Mesodermal cell (in vitro differentiated cells): ENCODE data around the gene KANSL3.

ENCODE experiments used
- H3K27ac ChIP-seq: 2 replicates; pipeline ENCODE4 v1.7.0; 2013; ENCODE audit warnings: mild to moderate bottlenecking, low read depth, low read length, moderate library complexity; ENCODE audit not compliant: severe bottlenecking
- H3K36me3 ChIP-seq: 2 replicates; pipeline ENCODE4 v1.7.1; 2013; ENCODE audit warnings: mild to moderate bottlenecking, low read length, moderate library complexity; ENCODE audit not compliant: control insufficient read depth, insufficient read depth
- H3K4me1 ChIP-seq: one replicate; pipeline ENCODE4 v1.7.1; 2013; ENCODE audit warnings: mild to moderate bottlenecking, low read length; ENCODE audit not compliant: insufficient read depth, control insufficient read depth, poor library complexity, severe bottlenecking
- H3K4me3 ChIP-seq: 2 replicates; pipeline ENCODE4 v1.7.0; 2013; ENCODE audit warnings: low read length, control low read depth, mild to moderate bottlenecking; ENCODE audit not compliant: insufficient read depth, poor library complexity, severe bottlenecking; ENCODE audit errors: extremely low read depth
- H3K9me3 ChIP-seq: 2 replicates; pipeline ENCODE4 v1.7.1; 2013; ENCODE audit warnings: mild to moderate bottlenecking, low read length, moderate library complexity; ENCODE audit not compliant: control insufficient read depth
- WGBS, 2 experiments: methylation state at CpG; one replicate each; pipeline ENCODE4 v1.1.5; 2013; ENCODE audit warnings: missing lambda C conversion rate in 2 of 2; ENCODE audit not compliant: insufficient coverage in 2 of 2; 5-methylcytosine and 5-hydroxymethylcytosine counted together

KANSL3 gene

DNA sequence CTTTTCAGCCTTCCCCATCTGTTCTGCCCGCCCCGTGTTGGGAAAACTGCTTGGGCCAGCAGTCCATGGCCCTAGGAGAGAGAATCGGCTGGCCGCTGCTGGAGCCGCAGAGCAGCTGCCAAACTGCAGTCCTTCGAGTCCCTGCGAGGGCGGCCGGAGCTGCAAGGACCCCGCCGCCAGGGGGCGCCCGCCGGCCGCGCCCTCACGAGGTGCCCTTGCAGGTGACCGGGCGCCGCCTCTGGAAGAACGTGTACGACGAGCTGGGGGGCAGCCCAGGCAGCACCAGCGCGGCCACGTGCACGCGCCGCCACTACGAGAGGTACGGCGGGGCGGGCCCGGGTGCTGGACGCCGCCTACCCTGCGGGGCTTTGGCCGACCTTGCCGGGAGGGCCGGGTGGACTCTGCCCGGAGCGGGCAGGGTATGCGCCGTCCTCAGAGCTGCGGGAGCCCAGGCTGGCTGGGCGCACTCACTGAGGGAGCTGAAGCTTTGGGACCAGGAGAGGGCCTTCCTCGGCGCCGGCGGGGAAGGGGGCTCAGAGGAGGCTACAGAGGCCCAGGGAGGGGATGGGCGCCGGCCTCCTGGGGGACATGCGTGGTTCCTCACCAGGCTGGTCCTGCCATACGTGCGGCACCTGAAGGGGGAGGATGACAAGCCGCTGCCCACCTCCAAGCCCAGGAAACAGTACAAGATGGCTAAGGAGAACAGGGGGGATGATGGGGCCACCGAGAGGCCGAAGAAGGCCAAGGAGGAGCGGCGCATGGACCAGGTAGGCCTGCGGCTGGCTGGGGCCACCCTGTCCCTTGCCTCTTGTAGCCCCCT lies 87.9 kb downstream of the KANSL3 start:
- Histone ChIP-seq H3K36me3 (peaks cover 16% of the 10 kb centered on the region), H3K27ac (no peak overlapping the region), H3K4me1 (no peaks in the 10 kb centered on the region), H3K9me3 (peaks cover 5% of the 10 kb centered on the region), H3K4me3 (no peak overlapping the region)
- WGBS, 2 experiments: 87 to 94% methylated on average over 51 to 52 of the region's 61 CpGs

DNA sequence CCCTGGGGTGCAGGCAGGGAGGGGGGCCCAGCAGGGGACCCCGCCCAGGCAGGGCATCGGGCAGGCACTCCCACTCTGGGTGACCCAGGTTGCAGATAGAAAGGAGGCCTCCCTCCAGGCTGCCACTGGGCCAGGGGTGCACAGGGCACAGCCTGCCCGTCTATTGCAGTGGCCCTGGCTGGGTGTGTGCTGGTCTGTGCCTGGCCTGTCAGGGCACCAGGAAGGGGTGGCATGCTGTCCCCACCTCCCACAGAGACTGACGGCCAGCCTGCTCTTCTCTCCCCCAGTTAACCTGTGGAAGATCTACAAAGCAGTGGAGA lies 88.7 kb downstream of the KANSL3 start:
- peaks cover 5% of the 10 kb centered on the region for H3K9me3 ChIP-seq
- H3K4me1 ChIP-seq: no peaks in the 10 kb centered on the region
- no peak overlapping the region for H3K27ac ChIP-seq
- H3K4me3 ChIP-seq: no peak overlapping the region
- H3K36me3 ChIP-seq: peaks cover 17% of the 10 kb centered on the region
- WGBS, 2 experiments: 95 to 100% methylated on average over 2 to 4 of the region's 4 CpGs

DNA sequence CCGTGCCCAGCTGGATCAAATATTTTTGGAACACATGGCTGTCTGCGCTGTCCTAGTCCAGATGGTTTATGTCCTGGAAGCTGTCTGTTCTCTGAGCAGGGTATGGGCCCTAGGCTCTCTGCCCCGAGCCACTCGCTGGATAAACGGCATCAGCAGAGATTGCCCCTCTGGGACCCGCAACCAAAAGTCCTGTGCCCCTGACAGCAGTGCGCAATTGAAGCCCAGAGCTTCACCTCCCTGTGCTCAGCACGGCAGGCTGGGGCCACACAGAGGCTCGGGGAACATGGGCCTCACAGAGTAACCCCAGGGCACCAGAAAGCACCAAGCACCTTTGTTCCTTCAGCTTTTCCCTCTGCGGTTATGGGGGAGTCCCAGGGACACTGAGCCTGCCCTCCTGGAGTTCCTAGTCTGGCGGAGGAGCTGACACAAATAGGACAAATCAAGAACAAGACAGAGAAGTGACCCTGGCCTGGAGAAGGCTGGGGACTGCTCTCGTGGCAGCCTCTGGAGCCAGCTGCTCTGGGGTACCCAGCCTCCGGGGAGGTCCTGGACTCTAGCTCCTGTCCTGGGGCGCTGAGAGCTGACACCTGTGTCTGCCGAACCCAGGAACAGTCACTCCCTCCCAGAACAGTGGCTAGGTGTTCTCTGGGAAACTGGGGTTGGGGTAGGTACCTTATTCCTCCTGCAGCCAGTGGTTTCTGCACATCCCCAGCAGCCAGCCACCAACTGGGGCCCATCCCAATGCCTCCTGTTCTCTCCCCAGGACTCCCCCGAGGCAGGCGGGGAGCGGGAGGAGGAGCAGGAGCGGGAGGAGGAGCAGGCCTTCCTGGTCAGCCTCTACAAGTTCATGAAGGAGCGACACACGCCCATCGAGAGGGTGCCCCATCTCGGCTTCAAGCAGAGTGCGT lies 89.3 kb downstream of the KANSL3 start:
- no peak overlapping the region for H3K27ac ChIP-seq
- H3K4me3 ChIP-seq: no peak overlapping the region
- no peaks in the 10 kb centered on the region for H3K4me1 ChIP-seq
- H3K36me3 ChIP-seq: peaks cover 17% of the 10 kb centered on the region
- peaks cover 5% of the 10 kb centered on the region for H3K9me3 ChIP-seq
- WGBS, 2 experiments: 90 to 93% methylated on average over 21 of the region's 24 CpGs

DNA sequence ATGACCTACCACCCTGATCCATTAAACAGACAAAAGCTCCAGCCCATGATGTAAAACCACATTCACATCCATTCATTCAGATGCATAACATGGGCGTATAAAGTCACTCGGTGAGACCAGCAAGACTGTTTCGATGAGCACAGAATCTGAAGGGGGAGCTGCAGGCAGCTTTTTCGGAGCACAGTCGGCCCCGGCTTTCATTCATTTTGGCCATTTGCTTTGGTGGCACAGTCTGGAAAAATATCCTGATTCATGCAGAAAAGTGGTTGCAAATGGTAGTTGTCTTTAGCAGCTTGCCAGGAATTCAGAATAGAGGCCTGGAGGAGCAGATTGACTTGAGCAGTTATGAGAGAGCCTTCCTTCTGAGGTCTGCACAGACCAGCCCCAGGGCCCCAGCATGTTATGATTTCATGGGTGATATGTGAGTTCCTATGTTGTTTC lies 90.4 kb downstream of the KANSL3 start:
- Histone ChIP-seq H3K36me3 (peaks cover 17% of the 10 kb centered on the region), H3K4me1 (no peaks in the 10 kb centered on the region), H3K4me3 (no peak overlapping the region), H3K27ac (no peak overlapping the region), H3K9me3 (peaks cover 5% of the 10 kb centered on the region)
- WGBS, 2 experiments: 66 to 67% methylated on average over 6 of the region's 6 CpGs

DNA sequence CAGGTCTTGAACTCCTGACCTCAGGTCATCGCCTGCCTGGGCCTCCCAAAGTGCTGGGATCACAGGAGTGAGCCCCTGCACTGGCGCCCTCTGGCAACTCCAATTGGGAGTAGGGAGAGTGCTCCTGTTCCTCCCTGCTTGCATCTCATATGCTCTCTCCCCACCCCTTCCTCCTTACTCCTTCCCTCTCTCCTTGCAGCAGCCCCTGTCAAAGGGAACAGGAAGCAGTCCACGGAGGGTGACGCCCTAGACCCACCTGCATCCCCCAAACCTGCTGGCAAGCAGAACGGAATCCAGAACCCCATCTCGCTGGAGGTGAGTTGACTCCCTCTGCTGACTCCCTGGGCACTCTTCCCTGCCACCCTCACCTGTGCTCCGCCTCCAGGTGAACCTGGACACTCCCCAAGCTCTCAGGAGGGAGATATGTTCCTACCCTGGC lies 90.9 kb downstream of the KANSL3 start:
- WGBS, 2 experiments: 79 to 85% methylated on average over 6 of the region's 7 CpGs
- Histone ChIP-seq H3K4me1 (no peaks in the 10 kb centered on the region), H3K9me3 (peaks cover 5% of the 10 kb centered on the region), H3K27ac (no peak overlapping the region), H3K36me3 (peaks cover 17% of the 10 kb centered on the region), H3K4me3 (no peak overlapping the region)

DNA sequence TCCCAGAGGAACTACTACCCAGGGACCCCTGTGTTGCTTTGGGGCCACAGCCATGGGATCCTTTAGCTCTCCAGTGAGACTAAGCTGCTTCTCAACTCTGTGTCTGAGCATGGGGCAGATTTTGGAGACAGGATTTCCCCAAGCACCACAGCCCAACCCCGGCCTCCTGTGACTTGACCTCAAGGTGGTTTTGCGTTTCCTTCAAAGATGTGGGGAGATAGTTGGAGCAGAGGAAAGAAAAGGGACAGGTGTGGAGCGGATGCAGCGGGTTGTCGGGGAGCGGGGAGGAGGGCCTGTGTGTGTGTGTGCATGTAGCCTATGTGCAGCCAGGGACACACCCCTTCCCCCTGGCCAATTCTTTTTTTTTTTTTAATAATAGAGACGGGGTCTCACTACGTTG lies 91.3 kb downstream of the KANSL3 start:
- Histone ChIP-seq H3K9me3 (peaks cover 5% of the 10 kb centered on the region), H3K36me3 (peaks cover 17% of the 10 kb centered on the region), H3K27ac (no peak overlapping the region), H3K4me3 (no peak overlapping the region), H3K4me1 (no peaks in the 10 kb centered on the region)
- WGBS, 2 experiments: 100% methylated on average over 1 to 4 of the region's 8 CpGs

DNA sequence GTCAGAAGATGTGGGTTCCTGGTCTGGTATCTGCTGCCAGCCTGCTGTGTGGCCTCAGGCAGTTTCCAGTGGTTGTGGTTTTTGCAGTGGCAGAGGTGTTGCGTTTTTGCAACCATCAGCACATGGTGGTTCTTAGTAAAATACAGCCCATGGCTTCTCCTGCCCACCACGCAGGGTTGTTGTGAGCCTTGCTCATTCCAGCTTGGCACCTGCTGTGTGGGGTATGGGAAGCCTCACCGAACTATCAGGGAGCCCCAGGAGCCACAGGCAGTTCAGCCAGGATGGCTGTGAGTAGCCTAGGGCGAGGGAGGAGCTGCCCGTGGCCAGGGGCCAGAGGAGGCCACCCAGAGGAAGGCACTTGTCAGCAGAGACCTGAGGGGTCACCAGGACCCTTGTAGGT lies 91.8 kb downstream of the KANSL3 start:
- peaks cover 17% of the 10 kb centered on the region for H3K36me3 ChIP-seq
- H3K27ac ChIP-seq: no peak overlapping the region
- H3K4me1 ChIP-seq: no peaks in the 10 kb centered on the region
- 90 to 91% methylated on average over 3 to 5 of the region's 5 CpGs for WGBS, 2 experiments
- no peak overlapping the region for H3K4me3 ChIP-seq
- H3K9me3 ChIP-seq: peaks cover 5% of the 10 kb centered on the region
